NCI-H2227 (cell line): Measurements from ENCODE around the gene IFITM10.

Source experiments
- DNase-seq: peaks from one replicate; lab custom pipeline; 2025; ENCODE audit not compliant: unreplicated experiment; lab: John Stamatoyannopoulos, UW

Gene IFITM10

GRCh38 chr11:1763796-1764661 is 13.6 kb upstream of the IFITM10 start, which contains the start of gene CTSD:
TSS of gene CTSD (minus strand) at chr11:1763927. CDS start at chr11:1763859, 68 bp downstream.
- DNase-seq: peak; percentile 94

- DNase-seq: no peak
These were observed 13.0 kb upstream of the IFITM10 start for GRCh38 chr11:1763336-1763795.

GRCh38 chr11:1762537-1763302 is 12.3 kb upstream of the IFITM10 start:
- DNase-seq: no peak

GRCh38 chr11:1761857-1762536 is 11.6 kb upstream of the IFITM10 start:
- no peak for DNase-seq

- no peak for DNase-seq
These were observed 10.9 kb upstream of the IFITM10 start for GRCh38 chr11:1761110-1761856.

GRCh38 chr11:1760351-1761109 is 10.1 kb upstream of the IFITM10 start:
- DNase-seq: no peak

- DNase-seq: no peak
These were observed 9.4 kb upstream of the IFITM10 start for GRCh38 chr11:1759851-1760220.

- DNase-seq: no peak
These were observed 8.9 kb upstream of the IFITM10 start for GRCh38 chr11:1759151-1759850.

- no peak for DNase-seq
These were observed 8.3 kb upstream of the IFITM10 start for GRCh38 chr11:1758611-1759150.

- DNase-seq: no peak
These were observed 7.6 kb upstream of the IFITM10 start for GRCh38 chr11:1757861-1758610.

- no peak for DNase-seq
These were observed 6.7 kb upstream of the IFITM10 start for GRCh38 chr11:1756791-1757771.

GRCh38 chr11:1755692-1756561 is 5.5 kb upstream of the IFITM10 start:
- no peak for DNase-seq

GRCh38 chr11:1755344-1755691 is 4.9 kb upstream of the IFITM10 start:
- no peak for DNase-seq

- DNase-seq: no peak
These were observed 4.2 kb upstream of the IFITM10 start for GRCh38 chr11:1754376-1755150.

GRCh38 chr11:1753929-1754305 is 3.5 kb upstream of the IFITM10 start:
- DNase-seq: no peak
